Measurements from ENCODE around the gene SGIP1.

SGIP1 gene

GRCh38 chr1:66607458-66607857, 73.5 kb downstream of the SGIP1 start:
- DNase-seq, result peak; percentile 46

- no peak for DNase-seq
These were observed 79.2 kb downstream of the SGIP1 start for GRCh38 chr1:66613187-66613586.

DNA sequence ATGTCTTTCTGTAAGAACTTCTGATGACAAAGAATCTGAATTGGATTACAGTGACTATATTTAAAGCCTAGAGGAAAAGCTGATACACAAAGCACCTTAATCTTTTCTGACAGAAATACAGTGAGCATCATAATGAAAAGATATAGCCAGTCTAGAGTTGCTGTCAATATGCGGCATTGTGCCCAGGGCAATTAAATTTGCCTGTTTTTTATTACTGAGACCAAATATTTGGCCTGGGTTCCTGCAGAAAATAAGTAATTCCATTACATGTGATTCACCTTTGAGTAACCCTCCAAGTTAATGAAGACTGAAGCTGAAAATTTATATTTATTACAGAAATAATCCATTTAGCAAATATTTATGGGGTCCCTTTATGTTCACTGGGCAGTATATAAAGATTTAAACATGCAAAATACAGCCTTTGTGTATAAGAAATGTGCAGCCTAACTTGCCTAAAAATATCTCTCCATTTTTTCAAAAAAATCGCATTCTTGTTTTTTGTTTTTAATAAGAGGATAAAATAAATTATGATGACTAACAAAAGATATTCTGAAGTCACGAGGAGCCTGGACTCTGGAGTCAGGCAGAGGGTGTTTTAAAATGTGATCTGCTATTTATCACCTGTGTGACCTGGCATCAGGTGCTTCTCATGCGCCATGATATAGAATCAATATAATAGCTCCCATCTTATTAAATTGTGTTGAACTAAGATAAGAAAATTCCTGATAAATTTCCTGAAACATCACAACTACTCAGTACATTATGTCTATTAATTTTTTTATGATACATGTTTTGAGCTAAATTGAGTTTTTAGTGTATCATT, 83.6 kb downstream of the SGIP1 start:
- no peak for DNase-seq

DNA sequence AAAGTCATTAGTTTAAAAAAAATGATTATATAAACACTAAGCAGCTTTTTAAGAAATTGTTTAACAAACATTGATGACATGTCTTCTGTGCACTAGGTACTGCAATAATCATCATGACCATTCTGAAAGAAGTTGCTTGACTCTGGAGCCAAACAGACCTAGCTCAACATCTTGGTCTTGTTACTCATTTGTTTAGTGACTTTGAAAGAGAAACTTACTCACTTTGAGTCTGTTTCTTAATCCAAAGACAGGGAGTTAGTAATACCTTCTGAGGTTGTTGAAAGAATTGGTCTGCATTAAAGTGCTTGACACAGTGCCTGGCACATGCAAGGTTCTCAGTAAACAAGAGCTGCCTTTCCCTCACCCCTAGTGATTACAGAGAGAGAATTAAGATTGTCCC, 84.4 kb downstream of the SGIP1 start:
- no peak for DNase-seq

- peak; percentile 78 for DNase-seq
These were observed 89.9 kb downstream of the SGIP1 start for GRCh38 chr1:66623812-66624211.

GRCh38 chr1:66624412-66625060, 90.6 kb downstream of the SGIP1 start:
- peak; percentile 84 for DNase-seq

- DNase-seq, result no peak
These were observed 92.3 kb downstream of the SGIP1 start for GRCh38 chr1:66626261-66626660.

- DNase-seq, result peak; percentile 36
These were observed 95.0 kb downstream of the SGIP1 start for GRCh38 chr1:66628926-66629325.

DNA sequence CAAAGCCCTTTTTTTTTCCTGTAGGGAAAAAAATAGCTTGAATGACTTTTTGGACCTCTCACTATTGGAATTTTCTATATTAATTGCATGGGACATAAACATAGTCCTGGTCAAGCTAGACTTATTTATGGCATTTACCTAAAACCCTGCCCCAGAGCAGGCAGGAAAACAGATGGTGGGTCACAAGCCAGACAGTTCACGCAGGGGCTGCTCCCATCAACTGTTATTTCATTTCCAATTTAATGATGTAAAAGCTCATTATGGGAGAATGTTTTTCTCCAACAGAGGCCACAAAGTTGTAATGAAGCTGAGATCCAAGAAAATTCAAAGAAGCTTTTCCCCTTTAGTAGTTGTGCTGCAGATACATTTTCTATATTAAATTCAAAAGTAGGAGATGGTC, 99.2 kb downstream of the SGIP1 start:
- no peak for DNase-seq

GRCh38 chr1:66637146-66637545, 103.2 kb downstream of the SGIP1 start:
- no peak for DNase-seq

GRCh38 chr1:66641891-66642473, 108.0 kb downstream of the SGIP1 start:
- DNase-seq, result no peak

DNA sequence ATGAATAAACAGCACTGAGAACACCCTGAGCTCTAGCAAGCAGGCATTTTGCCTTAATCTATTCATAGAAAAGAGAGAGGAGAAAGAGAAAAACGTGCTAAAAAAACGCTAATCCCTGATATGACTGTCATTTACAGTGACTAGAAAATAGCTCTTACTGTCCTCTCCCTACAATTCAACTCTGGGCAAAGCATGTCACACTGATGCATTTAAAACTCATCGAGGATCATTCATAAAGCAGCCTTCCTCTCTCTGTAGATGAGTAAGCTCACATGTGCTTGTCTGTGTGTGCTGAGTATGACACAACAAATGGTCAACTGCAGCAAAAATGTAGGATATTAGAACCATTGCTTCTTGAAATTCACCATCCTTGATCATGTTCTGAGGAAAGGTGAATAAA, 109.0 kb downstream of the SGIP1 start:
- no peak for DNase-seq

DNA sequence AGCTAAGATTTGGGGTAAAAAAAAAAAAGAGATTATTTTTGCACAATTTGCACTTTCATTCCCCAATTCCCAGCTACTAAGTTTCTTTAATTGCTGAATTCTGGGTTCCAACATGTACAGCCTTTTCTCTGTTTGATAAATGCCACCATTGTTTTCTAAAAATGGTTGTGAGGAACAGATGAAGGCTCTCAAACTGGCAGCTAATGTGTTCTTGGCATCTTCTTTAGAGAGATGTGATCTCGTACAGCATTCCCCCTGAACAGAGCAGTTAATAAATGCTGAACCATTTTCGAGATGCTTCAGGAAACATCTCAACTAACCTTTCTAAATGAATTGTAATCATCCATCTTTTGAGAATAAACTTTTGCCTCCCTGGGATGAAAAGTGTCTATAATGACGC, 110.4 kb downstream of the SGIP1 start:
- DNase-seq, result no peak

- no peak for DNase-seq
These were observed 115.1 kb downstream of the SGIP1 start for GRCh38 chr1:66648901-66649595.

DNA sequence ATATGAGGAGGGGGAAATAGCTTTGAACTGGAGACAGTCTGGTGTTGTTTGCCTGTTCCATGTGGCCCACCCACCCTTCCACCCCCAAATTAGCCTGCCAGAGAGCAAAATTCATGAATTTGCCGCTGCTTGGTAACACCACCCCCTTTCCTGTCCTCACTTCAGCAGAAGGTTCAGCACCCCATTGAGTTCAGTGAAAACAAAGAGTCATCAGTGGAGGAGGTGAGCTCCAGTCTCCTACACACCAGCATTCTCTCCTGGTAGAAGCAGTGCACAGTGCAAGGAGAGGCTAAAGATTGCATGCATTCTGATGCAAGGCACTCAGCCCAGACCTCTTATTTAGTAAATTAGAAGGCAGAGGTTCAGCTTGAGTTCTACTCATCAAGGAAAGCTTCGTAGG, 118.6 kb downstream of the SGIP1 start:
- DNase-seq, result no peak

- no peak for DNase-seq
These were observed 120.7 kb downstream of the SGIP1 start for GRCh38 chr1:66654643-66655042.

GRCh38 chr1:66671455-66671854, 137.5 kb downstream of the SGIP1 start:
- no peak for DNase-seq

DNA sequence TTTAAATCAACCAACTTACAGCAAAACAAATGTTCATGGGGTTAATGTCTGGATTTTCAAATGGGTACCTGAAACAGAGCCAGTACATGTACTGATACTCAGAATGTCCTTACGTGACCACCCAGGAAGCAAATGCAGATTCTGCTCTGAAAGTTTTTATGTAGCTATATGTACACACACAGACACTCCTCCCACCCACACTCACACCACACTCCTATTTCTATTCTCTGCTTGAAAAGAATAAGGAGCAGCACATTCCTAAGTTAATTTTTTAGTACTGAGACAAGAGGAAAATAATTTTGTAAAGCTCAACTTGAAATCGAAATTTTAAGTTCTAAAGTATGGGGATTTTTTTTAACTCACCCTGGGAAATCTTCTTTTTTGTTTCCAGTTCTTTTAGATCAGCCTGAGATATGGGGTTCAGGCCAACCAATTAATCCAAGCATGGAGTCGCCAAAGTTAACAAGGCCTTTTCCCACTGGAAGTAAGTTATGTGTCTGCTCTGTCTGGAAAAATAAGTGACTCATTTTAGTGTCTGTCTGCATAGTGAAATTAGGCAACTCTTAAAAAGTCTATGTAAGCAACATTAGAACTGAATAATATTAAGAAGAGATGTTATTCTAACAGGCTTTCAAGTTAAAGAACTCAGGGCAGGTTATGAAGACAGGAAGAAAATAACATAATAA, 142.8 kb downstream of the SGIP1 start:
- DNase-seq, result no peak

DNA sequence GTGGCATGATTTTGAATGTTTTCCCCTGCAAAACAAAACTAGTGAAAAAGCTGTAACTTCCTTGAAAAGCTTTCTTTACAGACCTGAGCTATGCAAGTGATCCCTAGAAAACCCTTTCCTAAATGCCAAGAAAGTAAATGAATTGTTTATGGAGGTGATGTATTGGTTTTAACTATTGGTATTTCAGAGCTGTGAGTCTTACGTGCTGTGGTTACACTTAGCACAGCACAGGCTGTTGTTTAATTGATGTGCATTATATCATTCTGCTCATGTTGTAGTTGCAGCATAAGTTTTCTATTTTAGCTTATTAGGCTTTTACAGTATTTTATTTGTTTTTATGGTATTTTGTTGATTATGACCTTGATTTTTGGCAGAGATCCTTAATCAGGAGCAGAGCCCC, 144.2 kb downstream of the SGIP1 start:
- DNase-seq, result no peak

- DNase-seq, result no peak
These were observed 145.2 kb downstream of the SGIP1 start for GRCh38 chr1:66679140-66679539.

GRCh38 chr1:66681686-66682085, 147.7 kb downstream of the SGIP1 start:
- DNase-seq, result no peak

DNA sequence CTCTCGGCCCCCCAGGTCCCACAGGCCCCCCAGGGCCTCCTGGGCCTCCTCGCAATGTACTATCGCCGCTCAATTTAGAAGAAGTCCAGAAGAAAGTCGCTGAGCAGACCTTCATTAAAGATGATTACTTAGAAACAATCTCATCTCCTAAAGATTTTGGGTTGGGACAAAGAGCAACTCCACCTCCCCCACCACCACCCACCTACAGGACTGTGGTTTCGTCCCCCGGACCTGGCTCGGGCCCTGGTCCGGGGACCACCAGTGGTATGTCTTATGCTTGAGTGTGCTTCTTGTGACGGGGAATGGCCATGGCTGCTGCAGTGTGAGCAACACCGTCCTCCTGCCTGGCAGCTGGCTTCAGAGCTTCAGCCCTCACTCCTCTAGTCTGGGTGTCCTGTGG, 148.2 kb downstream of the SGIP1 start:
- DNase-seq, result no peak

- no peak for DNase-seq
These were observed 150.4 kb downstream of the SGIP1 start for GRCh38 chr1:66684353-66684752.
